HG03565 (cell line): ENCODE measurements around the gene VEPH1.

ENCODE experiments used
- ATAC-seq: cut with Tn5 transposase; IDR thresholded peaks from one replicate; pipeline ENCODE4 v1.9.1; 2021; ENCODE audit warnings: mild to moderate bottlenecking, moderate library complexity; ENCODE audit not compliant: unreplicated experiment

Gene VEPH1

DNA sequence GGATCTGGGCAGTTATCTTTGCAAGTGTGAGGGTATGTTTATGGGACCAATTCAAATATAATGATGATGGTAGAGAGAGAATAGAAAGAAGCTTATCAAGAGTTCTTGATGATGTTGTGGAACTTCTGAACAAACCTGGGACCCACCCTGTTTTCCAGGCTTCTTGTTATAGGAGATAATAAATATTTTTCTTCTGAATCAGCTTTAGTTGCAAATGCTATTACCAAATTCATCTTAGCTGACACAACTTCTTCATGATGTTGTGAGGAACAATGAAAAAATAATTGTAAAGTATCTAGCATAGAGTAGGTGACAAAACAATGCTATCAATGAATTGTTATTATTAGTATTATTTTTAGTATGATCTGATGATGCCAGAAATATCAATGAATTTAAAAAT, 110.1 kb downstream of the VEPH1 start:
- no peak for ATAC-seq

DNA sequence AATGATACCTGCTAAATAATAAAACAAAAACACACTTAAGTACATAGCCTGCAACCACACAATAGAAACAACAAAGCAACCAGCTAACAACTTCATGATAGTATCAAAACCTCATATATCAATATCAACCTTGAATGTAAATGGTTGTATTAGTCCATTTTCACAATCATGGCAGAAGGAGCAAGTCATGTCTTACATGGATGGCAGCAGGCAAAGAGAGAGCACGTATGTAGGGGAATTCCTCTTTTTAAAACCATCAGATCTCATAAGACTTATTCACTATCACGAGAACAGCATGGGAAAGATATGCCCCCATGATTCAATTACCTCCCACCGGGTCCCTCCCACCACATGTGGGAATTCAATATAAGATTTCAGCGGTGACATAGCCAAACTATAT, 111.1 kb downstream of the VEPH1 start:
- no peak for ATAC-seq

DNA sequence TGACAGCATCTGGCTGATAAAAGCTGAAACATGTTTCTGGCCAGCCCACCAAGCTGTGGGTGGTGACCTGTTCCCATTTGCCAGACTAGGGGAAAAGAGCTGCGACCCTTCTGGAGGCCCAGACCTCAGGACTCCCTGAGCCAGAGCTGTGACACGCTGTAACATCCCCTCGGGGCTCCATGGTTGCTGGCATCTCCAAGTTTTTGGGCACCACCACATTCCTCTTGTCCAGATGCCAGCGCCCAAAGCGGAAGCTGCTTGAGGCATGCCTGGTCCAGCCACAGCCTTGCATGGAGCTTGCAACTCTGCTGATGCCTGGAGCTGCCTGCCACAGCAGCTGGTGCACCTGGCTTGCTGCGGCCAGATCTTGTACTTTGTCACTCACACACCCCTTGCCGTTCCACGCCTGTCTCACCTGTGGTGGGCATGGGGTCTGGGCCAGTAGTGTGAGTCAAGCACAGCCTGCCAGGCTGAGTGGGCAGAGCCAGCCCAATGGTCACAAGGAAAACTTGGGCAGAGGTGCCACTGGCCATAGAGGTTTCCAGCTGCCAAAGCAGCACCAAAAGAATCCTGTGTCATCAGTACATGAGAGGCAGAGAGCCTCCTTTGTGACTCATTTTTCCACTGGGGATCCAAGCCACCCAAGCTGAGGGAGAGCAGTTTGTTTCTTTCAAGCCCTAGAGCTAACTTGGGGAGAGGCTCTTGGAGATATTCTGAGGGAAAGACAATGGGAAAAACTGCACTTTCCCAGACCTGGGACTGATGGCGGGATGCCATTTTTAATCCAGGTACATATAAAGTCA, 112.3 kb downstream of the VEPH1 start:
- ATAC-seq: no peak

DNA sequence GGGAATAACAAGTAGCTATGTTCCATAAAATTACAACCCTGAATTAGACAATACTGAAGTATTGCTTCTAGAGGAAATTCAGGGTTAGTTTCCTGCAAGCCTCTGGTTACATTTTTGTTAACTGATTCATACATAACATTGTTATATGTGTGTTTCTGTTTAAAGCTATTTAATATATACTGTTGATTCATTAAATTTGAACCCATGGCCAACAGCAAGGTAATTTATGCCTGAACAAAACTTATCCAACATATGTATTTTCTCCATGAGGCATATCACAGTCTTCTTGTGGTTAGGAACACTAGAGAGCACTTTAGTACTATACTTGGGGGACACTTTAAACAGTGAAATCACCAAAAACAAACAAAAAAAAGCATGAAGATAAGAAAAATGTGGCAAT, 114.2 kb downstream of the VEPH1 start:
- ATAC-seq: no peak

DNA sequence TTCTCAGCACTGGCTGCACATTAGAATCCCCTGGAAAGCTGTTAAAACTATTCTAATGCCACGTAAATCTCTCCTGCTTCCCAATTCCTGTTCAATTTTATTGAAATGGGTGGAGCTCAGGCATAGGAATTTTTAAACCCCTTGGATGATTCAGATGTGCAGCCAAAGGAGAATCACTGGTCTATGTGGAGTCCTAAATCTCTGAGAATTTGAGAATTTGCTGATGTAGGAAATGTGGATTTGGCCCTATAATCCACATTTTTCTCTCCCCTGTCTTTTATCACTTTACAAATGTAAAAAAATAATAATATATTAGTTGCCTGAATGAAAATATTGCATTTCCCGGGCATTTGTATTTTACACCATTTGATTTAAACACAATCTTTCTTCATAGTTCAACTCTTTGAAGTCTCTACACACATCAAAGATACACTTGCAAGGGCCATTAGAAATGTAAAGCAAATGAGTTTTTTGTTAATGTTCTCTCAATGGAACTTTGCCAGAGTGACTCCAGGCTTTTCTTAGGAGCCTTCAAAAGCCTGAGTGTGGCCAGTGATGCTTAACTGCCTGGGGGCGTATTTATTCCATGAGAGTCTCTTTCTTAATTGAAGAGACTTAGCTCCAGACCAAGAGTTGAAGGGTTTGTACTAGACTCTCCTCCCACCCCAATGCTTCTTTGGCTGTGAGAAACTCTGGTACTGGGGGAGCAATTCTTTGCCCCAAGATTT, 115.3 kb downstream of the VEPH1 start:
- ATAC-seq: no peak

DNA sequence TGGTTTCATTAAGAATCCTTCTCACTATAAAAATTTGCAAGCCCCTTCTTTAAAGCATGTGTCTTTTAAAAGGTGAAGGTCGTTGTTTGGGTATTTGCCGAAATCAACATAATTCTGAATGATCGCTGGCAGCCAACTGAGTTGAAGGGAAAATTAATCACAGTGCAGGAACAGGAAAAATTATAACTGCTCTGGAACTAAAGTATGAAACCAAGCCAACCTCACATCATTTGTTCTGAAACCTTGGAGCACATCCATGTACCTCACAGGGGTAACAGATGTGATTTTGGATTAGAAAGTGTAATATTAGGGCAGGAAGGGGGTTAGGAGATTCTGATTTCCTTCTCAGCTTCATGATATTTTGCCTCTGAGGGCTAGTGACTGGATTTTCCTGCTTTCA, 118.7 kb downstream of the VEPH1 start:
- no peak for ATAC-seq

DNA sequence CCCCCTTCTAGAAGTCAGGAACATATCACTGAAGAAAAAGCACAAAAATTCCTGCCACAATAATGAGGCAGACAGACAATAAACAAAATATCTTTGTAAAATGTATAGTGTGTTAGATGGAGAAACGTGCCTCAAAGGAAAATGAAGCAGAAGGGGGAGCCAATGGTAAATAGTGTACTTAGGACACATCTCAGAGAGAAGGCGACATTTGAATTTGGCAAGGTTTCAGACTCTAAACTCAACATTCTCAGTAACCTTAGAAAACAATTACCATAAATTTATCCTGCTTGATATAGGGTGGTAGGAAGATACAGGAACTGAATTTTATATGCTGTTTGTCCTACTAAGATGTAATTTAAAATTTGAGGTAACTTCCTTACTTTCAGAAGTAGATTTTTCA, 119.2 kb downstream of the VEPH1 start:
- ATAC-seq: no peak

DNA sequence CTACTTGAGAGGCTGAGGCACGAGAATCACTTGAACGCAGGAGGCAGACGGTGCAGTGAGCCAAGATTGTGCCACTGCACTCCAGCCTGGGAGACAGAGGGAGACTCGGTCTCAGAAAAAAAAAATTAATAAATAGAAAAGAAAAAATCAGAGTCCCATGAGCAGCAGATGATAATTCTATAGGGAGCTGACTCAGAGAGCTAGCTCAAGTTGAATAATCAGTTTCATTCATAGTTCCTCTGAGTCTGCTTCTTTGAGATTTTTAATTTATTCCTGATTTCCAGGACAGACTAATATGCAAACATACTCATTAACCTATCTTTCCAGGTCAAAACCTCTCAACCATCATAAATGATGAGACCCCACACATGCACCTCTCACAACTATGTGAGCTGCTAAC, 121.6 kb downstream of the VEPH1 start:
- ATAC-seq: no peak

DNA sequence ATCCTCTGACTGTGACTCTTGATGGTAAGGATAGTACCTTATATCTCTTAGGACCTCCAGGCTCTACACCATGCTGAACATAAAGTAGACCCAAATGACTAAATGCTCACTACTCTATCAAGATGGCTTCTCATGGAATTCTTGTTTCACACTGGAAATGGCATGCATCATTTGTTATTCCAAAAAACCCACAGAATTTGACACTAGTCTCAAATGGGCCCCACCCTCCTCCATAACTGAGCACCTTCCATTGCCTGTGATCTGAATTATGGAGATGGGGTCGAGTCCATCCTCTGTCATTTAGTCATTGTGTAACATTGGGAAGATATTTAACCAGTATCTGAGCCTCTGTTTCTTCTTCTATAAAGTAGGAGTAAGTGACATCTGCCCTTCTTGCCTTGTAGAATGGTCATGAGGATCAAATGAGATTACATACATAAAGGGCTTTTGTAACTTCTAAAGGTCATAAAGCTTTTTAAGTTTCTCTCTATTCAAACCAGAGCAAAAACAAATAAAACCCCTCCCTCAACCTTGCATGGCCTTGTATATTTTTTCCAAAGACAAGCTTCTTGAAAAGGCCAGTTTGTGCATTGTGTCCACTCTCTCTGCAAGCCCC, 123.6 kb downstream of the VEPH1 start:
- no peak for ATAC-seq

DNA sequence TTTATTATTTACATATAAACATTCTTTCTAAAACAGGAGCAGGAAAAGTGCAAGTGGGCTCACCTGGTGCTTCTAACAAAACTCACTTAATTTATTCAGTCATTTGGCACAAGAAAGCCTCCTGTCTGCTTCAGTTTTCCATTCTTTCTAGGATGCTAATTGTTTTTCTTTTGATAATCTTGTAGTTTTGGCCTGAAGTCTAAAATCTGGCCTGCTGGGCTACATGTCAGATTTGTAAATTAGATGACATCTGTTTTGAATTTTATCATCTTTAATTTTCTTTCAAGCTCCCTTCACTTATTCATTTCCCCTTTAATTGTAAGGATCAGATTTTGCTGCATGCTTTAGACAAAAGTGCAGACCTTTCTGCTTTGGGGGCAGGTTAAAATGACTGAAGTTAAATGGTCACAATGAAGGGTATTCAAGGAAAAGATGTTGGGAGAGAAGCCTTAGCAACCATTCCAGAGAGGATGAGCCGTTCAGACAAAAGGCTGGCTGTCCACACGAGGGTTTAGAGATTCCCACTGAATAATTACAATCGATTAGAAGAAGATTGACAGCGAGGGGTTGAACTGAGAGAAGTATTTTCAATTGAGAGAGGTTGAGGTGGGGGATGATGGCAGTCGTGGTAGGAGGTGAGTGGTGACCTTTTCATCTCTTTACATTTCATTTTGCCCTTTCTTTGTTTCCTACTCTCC, 126.5 kb downstream of the VEPH1 start:
- ATAC-seq: no peak

DNA sequence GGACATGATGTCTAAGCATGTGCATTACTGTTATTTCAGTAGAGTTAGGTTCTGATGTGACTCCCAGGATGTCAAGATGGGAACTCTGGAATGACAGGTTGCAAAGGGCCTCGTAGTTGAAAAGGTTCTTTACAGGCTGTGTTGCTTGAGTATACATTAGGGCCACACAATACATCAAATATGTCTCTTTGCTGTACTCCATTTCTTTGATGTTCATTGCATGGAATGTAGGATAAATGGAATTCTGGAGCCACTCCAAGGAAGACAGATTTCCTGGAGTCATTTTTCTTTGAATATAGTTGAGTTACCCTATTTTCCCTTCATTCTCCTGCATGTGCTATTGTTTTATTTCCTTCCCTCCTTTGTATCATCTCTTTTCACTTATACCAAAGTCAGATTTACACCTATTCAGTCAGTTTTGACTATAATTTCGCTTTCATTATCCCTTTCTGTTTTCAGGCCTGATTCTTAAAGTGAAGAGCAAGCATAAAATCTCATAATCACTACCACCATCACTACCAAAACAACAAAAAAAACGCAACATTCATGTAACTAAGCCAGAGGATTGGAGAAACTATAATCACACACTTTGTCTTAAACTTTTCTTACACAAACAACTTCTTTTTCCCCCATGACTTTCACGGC, 127.8 kb downstream of the VEPH1 start:
- ATAC-seq: no peak

DNA sequence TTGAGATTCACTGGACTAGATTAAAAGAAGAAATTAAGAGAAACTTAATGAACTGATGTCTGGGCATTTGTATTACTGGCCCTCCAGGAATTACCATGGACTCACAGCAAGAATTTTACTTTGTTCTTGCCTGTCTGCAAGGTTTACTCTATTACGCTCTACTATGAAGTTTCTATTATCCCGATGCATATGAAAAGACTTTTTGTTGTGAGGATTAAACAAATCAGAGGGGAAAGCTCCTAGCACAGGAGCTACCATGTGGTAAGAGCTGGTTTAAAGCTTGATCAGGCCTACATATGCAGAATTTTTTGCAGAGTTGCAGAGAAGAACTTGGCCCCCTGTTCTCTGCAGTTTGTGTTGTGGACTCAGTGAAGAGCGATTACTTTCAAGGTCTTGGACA, 128.3 kb downstream of the VEPH1 start:
- ATAC-seq: no peak

DNA sequence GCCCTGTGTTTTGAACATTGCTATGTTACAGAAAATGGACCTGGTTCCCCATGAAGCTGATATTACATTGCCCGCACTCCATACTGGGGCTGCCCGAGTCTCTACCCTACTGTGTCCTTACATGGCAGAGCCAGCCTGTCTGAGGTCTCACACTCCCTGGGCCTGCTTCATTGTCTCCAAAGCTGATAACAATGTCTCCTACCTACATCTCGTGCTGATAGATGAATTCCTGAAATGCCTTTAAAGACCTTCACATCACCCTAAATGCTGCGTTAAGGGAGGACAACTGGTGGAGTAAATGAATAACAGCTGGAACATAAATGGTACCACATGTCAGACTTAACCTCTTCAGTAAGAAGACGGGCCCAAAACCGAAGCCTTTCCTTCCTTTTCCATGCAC, 129.4 kb downstream of the VEPH1 start:
- no peak for ATAC-seq

DNA sequence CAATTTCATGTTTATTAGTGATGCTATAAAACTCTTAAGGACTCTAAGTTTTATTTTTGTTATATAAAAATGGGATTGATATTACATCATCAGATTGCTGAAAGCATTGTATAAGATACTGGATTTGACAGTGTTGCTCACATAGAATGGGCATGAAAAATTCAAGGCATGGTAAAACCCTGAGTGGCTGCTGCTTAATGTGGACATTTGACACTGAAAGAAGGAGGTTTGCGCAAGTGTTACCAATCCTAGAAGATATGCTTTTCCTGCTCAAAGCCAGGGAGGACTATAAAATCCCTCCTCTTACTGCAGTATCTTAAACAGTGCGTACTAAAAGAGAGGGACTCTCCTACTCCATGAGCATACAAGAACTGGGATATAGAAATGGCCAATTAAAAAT, 132.3 kb downstream of the VEPH1 start:
- no peak for ATAC-seq

DNA sequence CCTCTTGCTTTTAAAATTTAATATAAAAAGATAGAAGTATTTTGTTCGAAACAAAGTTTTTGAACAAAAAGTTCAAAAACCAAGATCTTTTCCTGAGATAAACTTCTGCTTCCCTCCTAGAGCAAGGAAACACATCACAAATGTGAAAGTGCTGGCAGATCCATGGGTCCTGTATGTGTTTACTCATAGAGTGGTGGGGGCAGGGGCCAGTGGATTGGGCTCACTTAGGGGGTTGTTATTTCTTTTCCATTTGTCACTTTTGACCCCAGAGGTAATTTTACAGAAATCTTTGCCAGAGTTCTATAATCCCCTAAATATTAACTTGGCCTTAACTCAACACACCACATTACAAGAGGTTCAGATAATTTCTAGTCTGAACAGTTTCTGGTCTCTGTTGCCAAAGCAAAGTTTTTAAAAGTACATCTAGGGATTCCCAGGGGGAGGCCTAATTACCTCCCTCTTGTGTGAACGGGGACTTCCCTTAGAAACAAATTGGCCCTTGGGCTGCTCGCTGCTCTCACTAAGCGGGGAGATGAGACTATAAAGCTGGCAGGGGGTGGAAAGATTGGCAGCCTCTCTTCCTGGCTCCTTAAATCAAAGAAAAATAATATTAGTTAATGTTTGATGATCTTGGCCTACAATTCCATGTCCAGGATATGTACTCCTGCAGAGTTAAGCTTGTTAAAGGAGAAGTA, 133.3 kb downstream of the VEPH1 start:
- ATAC-seq: no peak

DNA sequence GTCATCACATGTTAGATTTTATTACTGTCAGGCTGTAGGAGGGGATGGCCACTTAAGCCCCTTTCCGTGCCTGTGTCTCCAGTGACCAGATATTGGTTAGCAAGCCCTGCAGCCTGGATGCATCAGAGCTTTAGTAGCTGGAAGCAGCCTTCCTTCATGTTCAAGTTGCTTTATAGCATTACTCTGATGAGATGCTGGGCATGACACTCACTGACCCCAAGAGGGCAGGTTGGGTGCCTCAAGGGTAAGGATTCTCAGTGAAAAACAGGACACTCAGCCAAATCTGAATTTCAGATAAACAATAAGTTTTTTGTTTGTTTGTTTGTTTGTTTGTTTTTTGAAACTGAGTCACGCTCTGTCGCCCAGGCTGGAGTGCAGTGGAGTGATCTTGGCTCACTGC, 135.0 kb downstream of the VEPH1 start:
- no peak for ATAC-seq

DNA sequence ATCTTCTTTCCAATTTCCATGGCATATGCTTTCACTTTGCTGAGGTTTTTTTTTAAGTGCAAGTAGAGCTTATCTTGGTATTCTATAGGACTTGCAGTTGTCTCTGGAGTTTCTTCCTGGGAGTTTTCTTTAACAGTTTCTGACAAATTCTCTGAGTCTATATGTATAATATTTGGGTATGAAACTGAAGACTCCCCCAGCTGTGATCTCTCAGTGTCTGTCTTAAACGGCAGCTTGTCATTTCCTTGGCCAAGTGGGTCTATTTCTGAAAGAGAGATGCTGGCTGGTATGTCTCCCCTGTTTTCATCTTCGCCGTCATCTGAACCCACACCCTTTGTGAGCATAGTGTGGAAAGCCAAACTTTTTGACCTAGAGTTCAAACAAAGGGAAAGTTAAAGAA, 139.8 kb downstream of the VEPH1 start:
- no peak for ATAC-seq

DNA sequence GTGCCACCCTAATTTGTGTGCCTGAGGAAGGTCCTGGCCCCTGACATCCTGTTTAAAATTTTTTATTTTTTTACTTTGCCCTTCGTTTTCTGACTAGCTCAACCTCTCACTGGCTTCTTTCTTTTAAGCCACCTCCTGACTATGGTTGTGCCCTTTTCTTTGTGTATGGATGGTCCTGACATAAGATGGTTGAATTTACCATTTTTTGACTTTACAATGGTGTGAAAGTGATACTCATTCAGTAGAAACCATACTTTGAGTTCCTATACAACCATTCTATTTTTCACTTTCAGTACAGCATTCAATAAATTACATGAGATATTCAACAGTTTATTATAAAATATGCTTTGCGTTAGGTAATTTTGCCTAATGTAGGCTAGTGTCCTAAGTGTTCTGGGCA, 140.9 kb downstream of the VEPH1 start:
- ATAC-seq: no peak

DNA sequence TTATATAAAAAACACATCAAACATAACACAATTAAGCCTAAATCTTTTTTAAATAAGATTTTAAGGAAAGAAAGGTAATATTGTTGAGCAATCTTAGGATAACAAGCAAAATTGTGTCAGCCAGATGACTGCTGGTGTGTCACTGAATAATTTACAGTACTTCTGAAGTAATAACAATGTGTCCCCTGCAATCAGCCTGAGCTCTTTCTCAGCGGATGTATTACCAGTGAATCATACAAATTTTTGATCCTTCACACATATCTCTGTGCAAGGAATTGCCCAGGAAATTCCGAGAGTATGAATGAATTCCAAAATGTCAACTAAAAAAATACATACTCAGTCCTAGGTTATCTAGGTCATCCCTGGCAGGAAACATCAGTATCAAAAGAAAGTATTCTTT, 143.2 kb downstream of the VEPH1 start:
- no peak for ATAC-seq

DNA sequence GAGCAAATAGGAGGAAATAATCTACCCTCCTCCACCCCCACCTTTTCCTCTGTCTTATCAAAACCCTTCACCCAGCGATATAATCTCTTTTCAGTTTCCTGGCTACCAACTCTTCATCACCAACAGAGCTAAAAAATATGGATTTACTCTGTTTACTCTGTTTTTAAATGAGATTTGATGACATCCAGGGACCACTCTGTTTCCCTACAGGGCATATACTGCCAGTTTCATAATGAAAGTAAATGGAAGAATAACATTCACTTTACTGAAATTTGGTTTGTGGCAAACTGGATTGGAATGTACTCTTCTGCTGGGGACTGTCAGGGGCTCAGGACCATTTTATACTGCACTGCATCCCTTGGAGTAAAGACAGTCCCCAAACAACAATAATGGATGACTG, 146.7 kb downstream of the VEPH1 start:
- ATAC-seq: no peak
